NCI-H1436 treated with DMSO at 0.1 percent for 48 hours (cell line): ENCODE results near the gene KRTAP10-5.
A peak's percentile ranks its signal among the peaks of the same experiment; 100 is the strongest.
"Not testable (repeated sequence)": the region's sequence is repeated elsewhere in the genome, so short reads cannot be mapped to it uniquely, and the experiment has no call there.

Source experiments
- DNase-seq: peaks from one replicate; lab custom pipeline; 2025; lab: John Stamatoyannopoulos, UW

KRTAP10-5 gene

DNA sequence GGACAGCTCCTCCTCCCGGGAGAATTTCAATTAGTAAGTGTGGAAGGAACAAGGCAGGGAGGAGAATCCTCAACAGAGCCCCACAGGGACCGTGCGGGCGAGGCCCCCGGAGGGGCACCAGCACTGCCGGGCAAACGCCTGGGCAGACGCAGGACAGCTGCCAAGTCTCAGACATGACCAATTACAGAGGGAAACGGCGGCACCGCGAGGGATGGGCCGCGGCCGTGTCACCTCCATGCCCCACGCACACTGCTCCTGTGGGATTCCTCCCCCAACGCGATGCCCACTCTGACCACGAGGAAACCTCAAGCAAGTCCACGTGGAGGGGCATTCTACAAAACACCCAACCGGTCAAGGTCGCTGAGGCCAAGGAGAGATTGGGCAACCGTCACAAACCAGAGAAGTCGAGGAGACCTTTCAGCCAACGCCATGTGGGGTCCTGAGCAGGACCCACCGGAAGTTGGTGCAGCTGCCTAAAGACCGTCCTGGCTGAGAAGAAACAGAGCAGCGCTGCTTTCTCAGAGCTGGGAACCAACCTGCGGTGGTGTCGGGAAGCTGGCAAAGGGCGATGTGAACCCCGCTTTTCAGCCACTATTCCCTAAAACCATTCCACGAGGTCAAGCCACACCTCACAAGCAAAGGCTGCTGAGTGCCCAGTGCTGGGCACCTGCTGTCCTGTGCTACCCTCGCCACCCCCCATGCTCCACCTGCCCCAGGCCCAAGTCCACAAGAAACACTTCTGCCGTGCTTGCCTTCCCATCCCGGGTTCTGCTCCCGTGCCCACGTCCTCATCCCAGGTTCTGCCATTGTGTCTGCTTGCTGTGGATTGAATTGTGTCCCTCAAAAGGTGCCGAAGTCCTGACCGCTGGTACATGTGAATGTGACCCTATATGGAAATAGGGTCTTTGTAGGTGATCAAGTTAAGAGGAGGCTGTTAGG lies 8.3 kb downstream of the KRTAP10-5 start:
- DNase-seq: no peak

- no peak for DNase-seq
Observed at GRCh38 chr21:44571296-44571695, 9.1 kb downstream of the KRTAP10-5 start.

GRCh38 chr21:44569861-44570517 lies 10.4 kb downstream of the KRTAP10-5 start:
- DNase-seq: no peak

- no peak for DNase-seq
Observed at GRCh38 chr21:44568667-44569556, 11.5 kb downstream of the KRTAP10-5 start.

GRCh38 chr21:44568261-44568660 lies 12.1 kb downstream of the KRTAP10-5 start:
- DNase-seq: no peak

- no peak for DNase-seq
Observed at GRCh38 chr21:44567481-44568171, 12.8 kb downstream of the KRTAP10-5 start.

DNA sequence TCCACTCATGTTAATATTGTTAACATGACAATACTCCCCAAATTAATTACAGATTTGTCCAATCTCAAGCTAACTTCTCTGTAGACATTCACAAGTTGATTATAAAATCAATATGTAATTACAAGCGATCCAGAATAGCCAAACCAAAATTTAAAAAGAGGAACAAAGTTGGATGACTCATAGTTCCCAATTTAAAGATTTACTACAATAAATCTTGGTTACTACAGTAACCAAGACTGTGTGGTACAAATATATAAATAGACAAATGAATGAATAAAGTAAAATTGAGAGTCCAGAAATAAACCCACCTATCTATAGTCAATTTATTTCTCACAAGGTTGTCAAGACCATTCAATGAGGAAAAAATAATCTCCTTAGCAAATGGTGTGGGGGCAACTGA lies 14.0 kb downstream of the KRTAP10-5 start:
- DNase-seq: no peak

DNA sequence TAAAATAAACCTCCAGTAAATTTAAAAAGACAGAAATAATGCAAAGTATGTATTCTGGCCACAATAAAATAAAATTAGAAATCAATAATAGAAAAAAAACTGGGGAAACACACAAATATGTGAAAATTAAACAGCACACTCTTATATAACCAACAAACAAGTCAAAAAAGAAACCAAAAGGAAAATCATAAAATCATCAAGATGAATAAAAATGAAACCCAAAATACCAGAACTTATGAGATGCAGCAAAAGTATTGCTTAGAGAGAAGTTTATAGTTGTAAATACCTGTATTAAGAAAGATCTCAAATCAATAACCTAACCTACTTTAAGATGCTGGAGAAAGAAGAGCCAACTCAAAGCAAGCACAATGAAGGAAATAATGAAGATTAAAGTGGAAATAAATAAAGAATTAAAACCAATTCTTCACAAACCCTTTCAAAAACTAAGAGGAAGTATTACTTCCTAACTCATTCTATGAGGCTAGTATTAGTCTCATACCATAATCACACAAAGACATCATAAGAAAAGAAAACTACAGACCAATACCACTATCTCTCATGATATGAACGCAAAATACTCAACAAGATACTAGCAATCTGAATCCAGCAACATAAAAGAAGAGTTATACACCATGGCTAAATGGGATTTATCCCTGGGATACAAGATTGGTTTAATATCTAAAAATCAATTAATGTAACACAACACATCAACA lies 15.4 kb downstream of the KRTAP10-5 start:
- no peak for DNase-seq

- no peak for DNase-seq
Observed at GRCh38 chr21:44564099-44564498, 16.3 kb downstream of the KRTAP10-5 start.

- no peak for DNase-seq
Observed at GRCh38 chr21:44558695-44559094, 21.7 kb downstream of the KRTAP10-5 start, which contains the start of gene KRTAP10-3. Gene KRTAP10-3, minus strand, starts transcription at chr21:44558795. Its CDS starts 80 bp downstream, at chr21:44558715.

GRCh38 chr21:44558329-44558675 lies 22.1 kb downstream of the KRTAP10-5 start:
- DNase-seq: not testable (repeated sequence)

- DNase-seq: no peak
Observed at GRCh38 chr21:44557491-44558328, 22.7 kb downstream of the KRTAP10-5 start.

- peak; percentile 8 for DNase-seq
Observed at GRCh38 chr21:44556879-44557278, 23.5 kb downstream of the KRTAP10-5 start.

DNA sequence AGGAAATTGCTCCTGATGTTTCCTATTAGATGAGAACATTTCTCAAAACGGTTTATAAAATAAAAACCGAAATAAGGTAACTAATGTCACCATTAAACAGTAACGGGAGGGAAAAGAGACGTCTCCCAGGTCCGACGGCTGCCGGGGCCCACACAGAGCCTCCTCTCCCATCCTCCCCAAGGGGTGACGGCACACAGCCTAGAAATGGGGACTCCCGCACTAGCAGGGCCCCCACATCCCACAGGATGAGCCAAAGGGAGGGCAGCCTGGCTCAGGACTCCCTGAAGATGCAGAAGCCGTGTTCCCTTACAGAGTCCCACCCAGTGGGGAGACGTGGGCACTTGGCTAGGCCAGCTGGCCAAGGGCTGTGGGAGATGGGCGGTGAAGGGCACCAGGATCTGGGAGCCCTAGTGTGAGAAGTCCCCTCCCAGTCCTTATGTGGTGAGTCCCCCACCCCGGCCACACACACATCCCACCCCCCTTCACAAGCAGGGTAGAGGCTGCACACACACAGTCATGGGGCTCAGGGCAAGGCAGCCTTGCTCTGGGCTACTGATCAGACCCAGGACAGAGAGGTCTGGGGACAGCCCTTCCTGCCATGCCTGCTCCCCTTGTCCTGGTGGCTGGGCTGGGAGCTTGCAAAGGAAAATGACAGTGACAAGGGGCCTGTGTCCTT lies 25.1 kb downstream of the KRTAP10-5 start:
- DNase-seq: no peak

- DNase-seq: no peak
Observed at GRCh38 chr21:44552681-44553080, 27.7 kb downstream of the KRTAP10-5 start.

- DNase-seq: no peak
Observed at GRCh38 chr21:44552136-44552535, 28.3 kb downstream of the KRTAP10-5 start.

DNA sequence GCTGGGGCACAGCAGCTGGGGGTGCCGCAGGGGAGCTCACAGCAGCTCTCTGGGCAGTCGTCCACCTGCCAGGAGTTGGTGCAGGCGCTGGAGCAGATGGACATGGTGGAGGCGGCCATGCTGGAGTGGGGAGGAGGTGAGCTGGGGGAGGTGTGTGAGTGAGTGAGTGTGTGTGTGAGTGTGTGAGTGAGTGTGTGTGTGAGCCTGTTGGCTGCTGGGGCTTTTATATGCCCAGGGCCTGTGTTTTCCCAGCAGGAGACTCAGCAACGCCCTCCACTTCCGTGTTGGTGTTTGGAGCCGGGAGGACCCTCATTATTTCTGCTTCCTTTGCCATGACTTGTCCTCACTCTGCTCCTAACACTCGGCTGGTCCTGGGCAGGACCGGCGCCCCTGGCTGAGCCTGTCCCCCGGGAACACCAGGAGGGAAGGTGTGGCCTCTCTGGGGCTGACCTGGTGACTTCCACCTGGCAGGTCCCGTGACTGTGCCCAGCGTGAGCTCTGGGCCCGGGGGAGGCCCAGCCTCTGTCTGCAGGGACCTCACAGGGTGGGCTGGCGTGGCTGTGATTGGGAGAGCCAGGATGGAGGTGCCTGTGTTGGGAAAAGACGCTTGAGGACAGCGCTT lies 29.0 kb downstream of the KRTAP10-5 start, which contains the start of gene KRTAP10-2:
Gene KRTAP10-2, minus strand, starts transcription at position 166 of the 622 bp plus-strand sequence. Its CDS starts 47 bp downstream, at position 119.
- no peak for DNase-seq

DNA sequence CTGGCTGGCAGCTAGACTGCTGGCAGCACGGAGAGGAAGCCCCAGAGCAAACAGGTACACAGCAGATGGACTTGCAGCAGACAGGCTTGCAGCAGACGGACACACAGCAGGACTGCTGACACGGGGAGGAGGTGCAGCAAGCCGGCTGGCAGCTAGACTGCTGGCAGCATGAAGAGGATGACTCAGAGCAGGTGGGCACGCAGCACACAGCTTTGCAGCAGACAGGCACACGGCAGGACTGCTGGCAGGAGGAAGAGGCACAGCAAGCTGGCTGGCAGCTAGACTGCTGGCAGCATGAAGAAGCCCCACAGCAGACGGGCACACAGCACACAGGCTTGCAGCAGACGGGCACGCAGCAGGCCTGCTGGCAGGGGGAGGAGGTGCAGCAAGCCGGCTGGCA lies 29.6 kb downstream of the KRTAP10-5 start:
- no peak for DNase-seq

DNA sequence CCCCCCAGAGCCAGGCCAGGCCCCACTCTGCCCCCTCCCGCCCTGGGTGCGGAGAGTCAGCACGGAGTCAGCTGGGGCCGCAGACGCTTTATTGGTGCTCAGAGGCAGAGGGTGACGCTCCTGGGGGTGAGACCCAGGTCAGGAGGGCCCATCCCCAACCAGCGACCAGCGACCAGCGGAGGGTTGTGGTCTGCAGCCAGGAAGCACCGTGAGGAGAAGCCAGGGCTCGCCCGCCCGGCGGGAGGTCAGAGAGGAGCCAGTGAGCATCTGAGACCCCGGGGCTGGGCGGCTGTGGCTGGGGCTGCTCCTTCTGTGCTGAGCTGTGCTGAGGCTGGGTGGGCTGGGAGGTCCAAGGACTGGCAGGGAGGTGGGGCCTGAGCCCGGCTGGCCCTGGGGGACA lies 30.1 kb downstream of the KRTAP10-5 start:
- DNase-seq: not testable (repeated sequence)
